CD4-positive, alpha-beta T cell (primary cell): Measurements from ENCODE around the gene DPP4. TPM values are rescaled to one million over a fixed set of nuclear protein-coding genes. Genes with fewer than 3 reads are reported as not detected.

Experiments used
- ATAC-seq: fragments of 200-7000 bp; cut with Tn5 transposase; one replicate; pipeline ENCODE4 v1.10.0; 2022; ENCODE audit warnings: mild to moderate bottlenecking; ENCODE audit not compliant: poor library complexity
- CTCF ChIA-PET: fragments of 350-600 bp; sonication (Branson Sonifier 250); formaldehyde crosslinking; loops from one replicate; lab custom pipeline; 2021; ENCODE audit warnings: antibody characterized with exemption, inconsistent platforms; lab: Charles Lee
- POLR2A ChIA-PET: fragments of 350-600 bp; sonication (Branson Sonifier 250); formaldehyde crosslinking; loops from one replicate; lab custom pipeline; 2021; ENCODE audit warnings: antibody characterized with exemption, inconsistent platforms; lab: Charles Lee
- DNase-seq, 14 experiments: peaks; one replicate each; pipeline ENCODE4 v3.0.0-alpha.2; 2013 to 2020; ENCODE audit warnings: mixed read lengths in 2 of 14
- H3K27ac ChIP-seq, 2 donors: one replicate each; pipeline versions ENCODE4 v1.5.1 to v1.7.0; 2013; ENCODE audit warnings: low read length in 2 of 2, low read depth in 1 of 2, mild to moderate bottlenecking in 1 of 2
- H3K27me3 ChIP-seq, 2 experiments: 1 replicate in 1 of 2; 2 replicates in 1 of 2; pipeline versions ENCODE4 v1.6.1 to v1.7.0; 2013; ENCODE audit warnings: low read length in 2 of 2, control low read depth in 1 of 2, mild to moderate bottlenecking in 1 of 2, moderate library complexity in 1 of 2; ENCODE audit not compliant: insufficient read depth in 2 of 2, control insufficient read depth in 1 of 2
- H3K36me3 ChIP-seq: one replicate; pipeline ENCODE4 v1.6.1; 2013; ENCODE audit warnings: low read length, control low read depth; ENCODE audit not compliant: insufficient read depth
- H3K4me1 ChIP-seq: one replicate; pipeline ENCODE4 v1.6.1; 2013; ENCODE audit warnings: low read length, control low read depth; ENCODE audit not compliant: insufficient read depth
- H3K4me3 ChIP-seq: one replicate; pipeline ENCODE4 v1.5.1; 2013; ENCODE audit warnings: mild to moderate bottlenecking, low read length, moderate library complexity
- H3K9me3 ChIP-seq, 2 experiments: 1 replicate in 1 of 2; 2 replicates in 1 of 2; pipeline versions ENCODE4 v1.6.1 to v1.7.0; 2013; ENCODE audit warnings: low read length in 2 of 2, mild to moderate bottlenecking in 2 of 2, control low read depth in 1 of 2, moderate library complexity in 1 of 2; ENCODE audit not compliant: control insufficient read depth in 1 of 2, insufficient read depth in 1 of 2
- H3K27ac Mint-ChIP-seq: one replicate; pipeline ENCODE4 v1.8.0; 2020; ENCODE audit warnings: mixed read lengths
- H3K27me3 Mint-ChIP-seq: one replicate; pipeline ENCODE4 v1.8.0; 2021; ENCODE audit warnings: mixed read lengths
- H3K36me3 Mint-ChIP-seq: one replicate; pipeline ENCODE4 v1.8.0; 2021; ENCODE audit warnings: low read depth, mixed read lengths
- H3K4me1 Mint-ChIP-seq: one replicate; pipeline ENCODE4 v1.8.0; 2021; ENCODE audit warnings: low read depth, mixed read lengths
- H3K4me3 Mint-ChIP-seq: one replicate; pipeline ENCODE4 v1.8.0; 2020; ENCODE audit warnings: mild to moderate bottlenecking, mixed read lengths
- H3K9me3 Mint-ChIP-seq: one replicate; pipeline ENCODE4 v1.8.0; 2020; ENCODE audit warnings: mixed read lengths
- intact Hi-C, 2 experiments: fragments of 100-400 bp; cut with DNase I in 1 of 2; cut with micrococcal nuclease in 1 of 2; formaldehyde crosslinking; loops; one replicate each; pipeline versions ENCODE4 v1.15.1 to v1.9.0; 2023 to 2025; cut with DNase I, micrococcal nuclease
- total RNA-seq, 174 experiments: library from RNA in 2 of 174; stranded (reverse) in 2 of 174; gene quantifications; one replicate each; pipeline ENCODE4 v1.2.3 and lab custom pipeline; 2021 to 2026
- TF ChIP-seq, protein P1 (sequence below): fragments of 200-600 bp; IDR thresholded peaks from one replicate; pipeline ENCODE4 v1.8.0; 2022; ENCODE audit warnings: antibody characterized with exemption, mild to moderate bottlenecking

DPP4 gene
- total RNA-seq, 2 experiments from 2014 or later: 15.5 to 16.7 TPM

DNA sequence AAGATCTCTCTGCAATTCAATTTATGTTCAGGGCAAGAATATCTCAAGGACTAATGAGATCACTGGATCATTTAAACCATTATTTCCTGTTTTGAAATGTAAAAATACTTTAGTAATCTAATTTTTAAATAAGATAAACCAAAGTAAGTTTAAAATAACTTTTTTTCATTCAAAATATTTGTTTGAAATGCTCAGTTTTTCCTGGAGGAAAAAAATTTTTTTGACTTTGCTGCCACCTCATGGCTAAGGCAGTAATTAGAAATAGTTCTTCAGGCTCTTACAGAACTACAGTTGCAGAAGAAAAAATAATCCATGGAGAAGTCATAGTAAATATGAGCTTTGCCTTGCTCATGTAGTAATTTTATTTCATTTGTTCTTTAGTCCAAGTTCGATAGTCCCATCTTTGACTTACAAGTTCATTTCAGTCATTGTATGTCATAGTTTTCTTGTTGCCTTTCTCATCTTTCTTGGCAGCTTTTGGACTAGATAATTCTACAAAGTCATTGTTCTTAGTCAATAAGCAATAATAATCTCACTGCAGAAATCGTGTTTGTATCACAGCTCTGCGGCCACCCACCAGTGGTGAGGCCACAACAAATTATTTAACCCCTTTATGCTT lies 127.4 kb downstream of the DPP4 start:
- no peak for ATAC-seq
- CTCF ChIA-PET: interaction anchor here (0.9 to 1.1 kb wide), 3 partner anchors 14 to 207 kb away, joined by 3 to 4 read pairs (median 3); no protein-coding TSS in a partner anchor
- TF ChIP-seq, protein P1, sequence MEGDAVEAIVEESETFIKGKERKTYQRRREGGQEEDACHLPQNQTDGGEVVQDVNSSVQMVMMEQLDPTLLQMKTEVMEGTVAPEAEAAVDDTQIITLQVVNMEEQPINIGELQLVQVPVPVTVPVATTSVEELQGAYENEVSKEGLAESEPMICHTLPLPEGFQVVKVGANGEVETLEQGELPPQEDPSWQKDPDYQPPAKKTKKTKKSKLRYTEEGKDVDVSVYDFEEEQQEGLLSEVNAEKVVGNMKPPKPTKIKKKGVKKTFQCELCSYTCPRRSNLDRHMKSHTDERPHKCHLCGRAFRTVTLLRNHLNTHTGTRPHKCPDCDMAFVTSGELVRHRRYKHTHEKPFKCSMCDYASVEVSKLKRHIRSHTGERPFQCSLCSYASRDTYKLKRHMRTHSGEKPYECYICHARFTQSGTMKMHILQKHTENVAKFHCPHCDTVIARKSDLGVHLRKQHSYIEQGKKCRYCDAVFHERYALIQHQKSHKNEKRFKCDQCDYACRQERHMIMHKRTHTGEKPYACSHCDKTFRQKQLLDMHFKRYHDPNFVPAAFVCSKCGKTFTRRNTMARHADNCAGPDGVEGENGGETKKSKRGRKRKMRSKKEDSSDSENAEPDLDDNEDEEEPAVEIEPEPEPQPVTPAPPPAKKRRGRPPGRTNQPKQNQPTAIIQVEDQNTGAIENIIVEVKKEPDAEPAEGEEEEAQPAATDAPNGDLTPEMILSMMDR: peak; percentile 78

DNA sequence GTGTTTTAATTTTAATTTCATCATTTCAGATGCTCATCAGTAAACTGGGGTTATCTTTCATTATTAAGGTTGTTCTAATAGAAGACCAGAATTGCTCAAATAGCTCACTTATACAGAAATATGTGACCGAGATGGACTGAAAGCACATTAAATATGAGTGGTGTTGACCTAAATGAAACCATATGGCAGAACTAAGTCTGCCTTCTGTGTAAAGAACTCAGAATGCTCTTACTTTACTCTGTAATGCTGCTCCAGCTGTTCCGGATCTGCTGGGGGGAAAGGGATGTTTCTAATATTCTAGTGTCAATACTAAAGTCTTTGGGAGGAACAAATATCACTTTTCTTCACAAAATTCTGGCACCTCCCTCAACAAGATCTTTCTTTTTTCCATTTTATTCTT lies 131.0 kb downstream of the DPP4 start:
- Histone ChIP-seq H3K27ac (no peak overlapping the region), H3K36me3 (no peaks in the 10 kb centered on the region), H3K4me1 (no peaks in the 10 kb centered on the region), H3K27me3 (no peaks in the 10 kb centered on the region), H3K9me3 (no peaks in the 10 kb centered on the region), H3K4me3 (no peak overlapping the region)
- Mint-ChIP-seq H3K27me3 (peaks cover 5% of the 10 kb centered on the region), H3K4me1 (no peaks in the 10 kb centered on the region), H3K36me3 (no peaks in the 10 kb centered on the region), H3K27ac (no peak overlapping the region), H3K4me3 (no peak overlapping the region), H3K9me3 (no peaks in the 10 kb centered on the region)
- ATAC-seq (no peak), DNase-seq (no peak)
- POLR2A ChIA-PET: no interaction called here
- CTCF ChIA-PET: no interaction called here
- intact Hi-C loops: loop anchor here in 1 of 2 experiments (5.0 to 10.0 kb wide), 2 partner anchors 34 to 718 kb away; no protein-coding TSS in a partner anchor
- TF ChIP-seq, protein P1: no peak

More for the DNA sequence above, 127.4 kb downstream of the DPP4 start:
- Histone ChIP-seq H3K27ac (no peak overlapping the region), H3K9me3 (no peaks in the 10 kb centered on the region), H3K4me1 (no peaks in the 10 kb centered on the region), H3K4me3 (no peak overlapping the region), H3K27me3 (no peaks in the 10 kb centered on the region), H3K36me3 (no peaks in the 10 kb centered on the region)
- no peaks in the 10 kb centered on the region for H3K4me1 Mint-ChIP-seq
- H3K27ac Mint-ChIP-seq: no peak overlapping the region
- peak in 4 of 14 experiments; percentile 12 to 48 (median 41) for DNase-seq
- POLR2A ChIA-PET: no interaction called here
- H3K27me3 Mint-ChIP-seq: no peaks in the 10 kb centered on the region
- H3K4me3 Mint-ChIP-seq: no peak overlapping the region
- intact Hi-C loops: loop anchor here (1.0 to 10.0 kb wide), 5 partner anchors 176 to 724 kb away; no protein-coding TSS in a partner anchor
- H3K36me3 Mint-ChIP-seq: no peaks in the 10 kb centered on the region
- no peaks in the 10 kb centered on the region for H3K9me3 Mint-ChIP-seq

Other genes starting within 250 kb of the DPP4 start
- not detected for gene GCG, start 78.0 kb upstream of the DPP4 start, total RNA-seq
- gene FAP, start 169.2 kb upstream of the DPP4 start, total RNA-seq: not detected
- 10 to 100 TPM; 31.1 to 32.1 TPM for gene IFIH1, start 244.5 kb upstream of the DPP4 start, total RNA-seq